Activated T-helper 9 cell treated with anti-CD3 and anti-CD28 coated beads, Interleukin-2, amount 50 U/mL, for 16 hours (primary cell): Measurements from ENCODE around the gene RIN3.

ENCODE experiments used
- DNase-seq: peaks from one replicate; pipeline ENCODE4 v3.0.0-alpha.2; 2020; ENCODE audit warnings: low read depth

Gene RIN3

DNA sequence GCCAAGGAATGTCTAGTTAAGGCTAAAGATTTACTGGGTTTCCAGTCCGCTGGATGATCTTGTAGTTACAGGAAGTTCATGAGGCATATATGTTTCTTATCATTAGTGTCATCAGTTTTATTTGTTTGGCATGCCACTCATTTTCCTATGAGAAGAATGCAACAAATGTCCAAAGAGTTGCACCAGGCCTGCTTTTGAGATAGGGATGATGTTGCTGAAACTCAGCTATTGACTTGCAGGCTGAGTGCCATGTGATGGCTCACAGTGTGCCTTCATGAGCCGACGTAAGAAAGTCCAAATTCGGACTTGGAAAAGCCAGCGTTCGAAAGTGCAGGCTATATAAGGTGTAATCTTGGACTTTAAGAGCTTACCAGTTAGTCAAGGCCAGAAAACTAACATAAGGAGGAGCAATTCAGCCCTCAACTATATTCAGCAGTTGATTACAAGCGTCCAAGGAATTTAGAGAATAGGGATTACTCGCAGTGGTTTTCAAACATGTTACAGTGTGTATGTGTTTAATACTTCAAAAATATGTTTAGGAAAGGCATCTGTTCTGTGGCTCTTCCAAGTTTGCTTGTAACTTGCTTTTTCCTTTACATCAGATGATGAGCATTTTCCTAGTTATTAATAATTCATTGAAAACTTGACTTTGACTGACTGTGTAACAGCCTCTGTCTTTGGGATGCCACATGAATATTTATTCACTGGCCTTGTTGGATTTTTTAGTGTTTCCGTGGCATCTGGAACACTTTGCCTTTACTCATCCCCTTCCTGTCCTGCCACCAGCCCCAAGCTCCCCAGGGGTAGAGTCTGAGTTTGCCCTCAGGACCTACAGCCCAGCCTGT is 133.6 kb downstream of the RIN3 start:
- no peak for DNase-seq

DNA sequence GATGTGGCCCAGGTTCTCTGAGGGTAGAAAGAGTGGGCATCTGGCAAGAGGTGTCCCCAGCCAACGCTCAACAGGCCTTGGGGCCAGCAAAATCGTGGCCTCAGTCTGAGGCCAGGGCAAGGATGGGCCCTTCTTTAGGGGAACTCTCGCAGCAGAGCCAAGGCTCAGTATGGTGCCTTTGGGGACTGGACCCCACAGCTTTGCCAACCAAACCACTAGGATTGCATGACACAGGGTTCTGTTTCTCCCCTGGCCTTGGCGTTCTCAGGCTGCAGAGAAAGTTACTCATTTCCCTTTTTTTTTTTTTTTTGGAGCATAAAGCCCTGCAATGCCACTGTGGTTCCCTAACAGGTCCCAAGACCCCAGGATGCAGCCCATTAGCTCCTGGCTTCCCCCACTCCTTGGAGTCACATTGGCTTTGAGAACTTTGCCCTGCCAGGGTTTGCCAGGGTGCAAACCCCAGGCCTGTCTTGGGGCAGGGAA is 134.3 kb downstream of the RIN3 start:
- DNase-seq, result no peak

DNA sequence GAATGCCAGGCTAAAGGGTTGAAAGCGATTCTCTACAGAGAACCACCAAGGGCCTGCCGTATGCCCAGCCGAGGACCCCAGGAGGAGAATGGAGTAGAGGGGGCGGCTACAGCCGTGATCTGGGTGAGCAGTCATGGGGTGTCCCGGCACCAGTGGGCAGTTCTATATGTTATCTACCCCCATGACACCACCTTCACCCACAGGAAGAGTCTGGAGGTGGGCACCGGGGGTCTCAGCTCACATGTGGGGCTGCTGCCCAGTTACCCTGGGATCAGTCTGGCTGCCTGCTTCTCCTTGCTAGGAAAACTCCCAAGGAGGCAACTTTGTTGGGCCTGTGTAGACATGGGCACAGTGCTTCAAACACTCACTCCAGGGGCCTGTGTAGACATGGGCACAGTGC is 135.5 kb downstream of the RIN3 start:
- no peak for DNase-seq

- DNase-seq, result no peak
Observed at GRCh38 chr14:92649934-92650545, 136.5 kb downstream of the RIN3 start.

GRCh38 chr14:92650581-92651105 is 137.1 kb downstream of the RIN3 start:
- no peak for DNase-seq

DNA sequence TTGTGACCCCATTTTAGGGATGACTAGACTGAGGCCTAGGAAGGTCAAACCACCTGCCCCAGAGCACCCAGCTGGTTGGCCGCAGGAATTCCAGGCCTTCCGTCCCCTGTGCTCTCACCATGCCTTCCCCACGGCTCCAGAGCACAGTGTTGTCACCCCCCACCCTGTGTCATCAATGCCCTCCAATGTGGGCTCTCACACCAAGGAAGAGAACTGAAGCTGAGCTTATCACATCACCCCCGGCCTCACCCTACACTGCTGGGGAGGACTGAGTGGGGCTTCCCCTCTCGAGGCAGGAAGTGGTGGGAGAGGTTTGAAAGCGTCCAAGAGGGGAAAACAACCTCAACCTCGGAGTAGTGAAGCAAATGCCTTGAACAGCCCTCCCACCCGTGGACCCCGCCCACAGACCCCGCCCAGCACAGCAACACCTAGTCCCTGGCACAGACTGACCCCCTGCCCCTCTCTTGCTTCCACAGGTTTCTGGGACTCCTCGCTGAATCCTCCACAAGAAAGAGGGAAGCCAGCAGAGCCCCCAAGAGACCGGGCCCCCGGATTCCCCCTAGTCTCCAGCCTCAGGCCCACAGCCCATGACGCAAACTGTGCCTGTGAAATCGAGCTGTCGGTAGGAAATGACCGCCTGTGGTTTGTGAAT is 137.7 kb downstream of the RIN3 start:
- peak; percentile 65 for DNase-seq

- no peak for DNase-seq
Observed at GRCh38 chr14:92651758-92652406, 138.3 kb downstream of the RIN3 start.

GRCh38 chr14:92652413-92653151 is 139.0 kb downstream of the RIN3 start:
- DNase-seq, result no peak

GRCh38 chr14:92653162-92653651 is 139.6 kb downstream of the RIN3 start:
- DNase-seq, result no peak

DNA sequence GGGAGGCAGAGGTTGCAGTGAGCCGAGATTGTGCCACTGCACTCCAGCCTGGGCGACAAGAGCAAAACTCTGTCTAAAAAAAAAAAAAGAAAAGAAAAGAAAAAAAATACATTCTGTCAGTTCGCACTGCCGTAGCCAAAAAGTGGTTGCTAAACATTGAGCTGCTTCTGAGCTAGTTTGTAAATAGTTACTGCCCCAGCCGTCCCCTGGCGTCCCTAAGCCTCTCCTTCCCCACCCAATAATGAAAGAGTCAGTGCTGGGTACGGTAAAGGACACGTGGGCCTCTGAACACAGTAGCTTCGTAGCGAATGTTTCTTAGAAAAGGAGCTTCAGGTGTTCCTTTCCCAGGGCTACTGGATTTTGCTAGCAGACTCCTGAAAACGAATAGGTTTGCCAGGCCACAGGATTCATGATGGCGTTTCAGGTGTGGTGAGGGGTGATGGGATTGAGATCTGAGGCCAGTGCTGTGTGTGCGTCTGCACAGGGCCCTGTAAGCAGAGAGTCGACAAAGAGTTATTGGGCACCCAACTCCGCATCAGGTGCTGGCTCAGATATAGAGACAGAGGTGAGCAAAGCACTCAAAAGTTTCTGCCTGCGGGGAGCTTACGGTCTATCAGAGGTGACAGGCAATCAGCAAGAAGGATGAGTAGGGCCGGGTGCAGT is 140.8 kb downstream of the RIN3 start:
- no peak for DNase-seq

DNA sequence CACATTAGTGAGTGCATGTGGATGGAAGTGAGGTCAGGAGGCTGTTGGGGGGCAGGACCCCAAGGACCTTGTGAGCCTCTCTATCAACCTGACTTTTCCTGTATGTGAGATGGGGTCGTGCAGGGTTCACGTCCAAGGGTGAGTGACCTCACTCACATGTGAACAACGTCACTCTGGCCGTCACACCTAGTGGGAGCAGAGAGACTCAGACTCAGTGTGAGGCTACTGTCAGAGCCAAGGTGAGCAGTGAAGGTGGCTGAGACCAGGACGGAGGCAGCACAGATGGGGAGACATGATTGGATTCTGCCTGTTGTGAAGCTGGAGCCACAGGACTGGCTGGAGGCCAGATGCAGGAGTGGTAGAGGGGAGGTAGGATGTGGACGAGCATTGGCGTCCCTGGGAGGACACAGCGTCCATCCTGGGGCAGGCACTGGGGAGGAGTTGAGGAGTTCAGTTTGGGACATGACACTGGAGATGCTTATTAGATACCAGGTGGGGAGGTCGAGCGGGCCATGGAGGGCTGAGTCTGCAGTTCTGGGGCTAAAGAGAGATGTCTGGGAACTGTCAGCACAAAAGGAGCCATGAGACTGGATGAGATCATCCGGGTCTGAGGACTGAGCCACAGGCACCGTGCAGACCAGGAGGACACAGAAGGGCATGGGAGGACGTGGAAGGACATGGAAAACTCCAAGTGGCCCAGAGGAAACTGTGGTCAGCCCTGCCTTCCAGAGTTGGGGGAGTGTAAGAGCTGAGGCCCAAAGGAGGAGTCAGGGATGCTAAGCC is 142.0 kb downstream of the RIN3 start:
- no peak for DNase-seq

DNA sequence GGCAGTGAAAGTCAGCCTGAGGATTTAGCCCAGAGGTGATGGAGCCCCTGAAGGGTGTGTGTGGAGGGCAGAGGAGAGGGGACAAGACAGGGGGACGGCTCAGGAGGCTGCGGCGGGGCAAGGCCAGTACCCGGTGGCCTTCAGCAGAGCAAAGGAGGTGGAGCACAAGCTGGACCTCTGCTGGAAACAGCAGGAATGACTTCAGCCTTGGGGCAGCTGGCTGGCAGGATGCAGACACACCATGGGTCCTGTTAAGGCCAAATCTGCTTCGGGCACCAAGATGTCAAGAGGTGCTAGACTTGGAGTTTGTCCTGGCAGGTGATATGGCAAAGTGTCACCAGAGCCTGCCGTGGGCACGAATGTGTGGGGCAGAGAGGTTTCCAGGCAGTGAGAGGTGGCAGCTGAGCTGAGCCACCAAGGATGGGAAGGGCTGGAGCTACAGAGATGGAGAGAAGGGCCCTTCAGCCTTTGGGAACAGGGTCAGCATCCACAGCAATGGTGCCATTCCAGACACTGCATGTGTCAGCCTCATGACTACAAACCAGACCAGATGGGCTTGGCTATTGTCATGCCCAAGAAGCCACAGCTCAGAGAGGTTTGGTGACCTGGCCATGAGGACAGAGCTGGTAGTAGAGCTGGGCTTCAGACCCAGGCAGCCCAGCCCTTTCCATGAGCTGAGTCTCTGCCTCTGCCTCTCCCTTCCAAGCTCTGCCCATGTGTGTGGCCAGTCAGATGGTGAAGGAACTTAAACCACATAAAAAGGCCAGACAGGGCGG is 142.9 kb downstream of the RIN3 start:
- DNase-seq, result no peak

- no peak for DNase-seq
Observed at GRCh38 chr14:92657457-92658142, 144.0 kb downstream of the RIN3 start.

GRCh38 chr14:92658160-92658559 is 144.6 kb downstream of the RIN3 start:
- DNase-seq, result no peak

- DNase-seq, result no peak
Observed at GRCh38 chr14:92658684-92659083, 145.1 kb downstream of the RIN3 start.

DNA sequence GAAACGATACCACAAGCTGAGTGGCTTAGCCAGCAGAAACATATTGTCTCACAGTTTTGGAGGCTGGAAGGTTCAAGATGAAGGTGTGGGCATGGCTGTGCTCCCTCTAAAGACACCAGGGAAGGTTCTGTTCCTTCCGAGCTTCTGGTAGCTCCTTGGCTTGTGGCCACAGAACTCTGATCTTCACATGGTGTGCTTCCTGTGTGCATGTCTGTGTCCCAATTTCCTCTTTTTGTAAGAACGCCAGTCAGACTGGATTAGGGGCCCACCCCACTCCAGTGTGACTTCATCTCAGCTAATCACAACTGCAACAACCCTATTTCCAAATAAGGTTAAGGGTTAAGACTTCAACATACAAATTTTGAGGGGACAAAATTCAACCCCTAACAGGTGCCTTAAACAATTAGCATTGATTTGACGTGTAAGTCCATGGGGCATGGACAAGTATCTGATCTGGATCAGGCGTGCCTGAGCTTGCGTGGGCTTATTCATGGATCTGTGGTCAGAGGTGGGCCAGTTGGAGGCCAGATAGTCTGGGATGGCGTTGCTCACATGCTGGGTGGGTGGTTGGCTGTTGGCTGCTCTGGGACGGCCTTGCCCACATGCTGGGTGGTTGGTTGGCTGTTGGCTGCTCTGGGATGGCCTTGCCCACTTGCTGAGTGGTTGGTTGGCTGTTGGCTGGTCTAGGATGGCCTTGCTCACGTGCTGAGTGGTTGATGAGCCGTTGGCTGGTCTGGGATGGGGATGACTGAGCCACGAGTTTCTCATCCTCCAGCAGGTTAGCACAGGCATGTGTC is 146.4 kb downstream of the RIN3 start:
- DNase-seq, result no peak

DNA sequence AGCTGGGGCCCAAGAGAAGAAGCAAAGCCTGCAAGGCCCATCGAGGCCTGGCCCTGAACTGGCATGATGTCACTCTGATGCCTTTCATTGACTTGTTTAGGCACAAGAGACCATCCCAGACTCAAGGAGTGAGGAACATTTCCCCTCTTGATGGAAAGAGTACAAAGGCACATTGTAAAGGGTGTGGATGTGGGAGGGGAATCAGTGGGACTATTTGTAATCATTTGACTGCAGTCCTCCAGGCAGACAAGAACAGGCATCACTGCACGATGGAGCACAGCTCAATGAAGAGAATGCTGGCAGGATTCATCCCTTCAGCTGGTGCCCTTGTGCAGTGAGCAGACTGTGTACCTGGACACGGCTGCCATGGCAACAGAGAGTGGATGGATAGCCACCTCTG is 147.0 kb downstream of the RIN3 start:
- no peak for DNase-seq

GRCh38 chr14:92663049-92663448 is 149.5 kb downstream of the RIN3 start:
- no peak for DNase-seq
